WTC11 (cell line): ENCODE data around the gene CFAP99. TPM values are rescaled to one million over a fixed set of nuclear protein-coding genes. Genes with fewer than 3 reads are reported as not detected.

Experiments used
- ATAC-seq: fragments of 200-7000 bp; cut with Tn5 transposase; 2 replicates; pipeline ENCODE4 v1.10.0; 2021; ENCODE audit warnings: mild to moderate bottlenecking, moderate library complexity
- CTCF ChIA-PET: fragments of 300-600 bp; sonication (Branson Sonifier 250); formaldehyde crosslinking; loops from one replicate; lab custom pipeline; 2021; ENCODE audit warnings: antibody characterized with exemption; lab: Charles Lee
- POLR2A ChIA-PET: fragments of 350-600 bp; sonication (Branson Sonifier 250); formaldehyde crosslinking; loops from one replicate; lab custom pipeline; 2021; ENCODE audit warnings: antibody characterized with exemption; lab: Charles Lee
- DNase-seq: peaks from one replicate; pipeline ENCODE4 v3.0.0; 2021; ENCODE audit warnings: low spot score
- H3K27ac Mint-ChIP-seq: 2 replicates; pipeline ENCODE4 v1.8.0; 2021; ENCODE audit warnings: mixed read lengths
- H3K27me3 Mint-ChIP-seq: 2 replicates; pipeline ENCODE4 v1.8.0; 2021; ENCODE audit warnings: low read depth, mild to moderate bottlenecking, moderate library complexity, mixed read lengths
- H3K36me3 Mint-ChIP-seq: 2 replicates; pipeline ENCODE4 v1.8.0; 2021; ENCODE audit warnings: mixed read lengths
- H3K4me1 Mint-ChIP-seq: 2 replicates; pipeline ENCODE4 v1.8.0; 2022; ENCODE audit warnings: mixed read lengths
- H3K4me3 Mint-ChIP-seq: 2 replicates; pipeline ENCODE4 v1.8.0; 2021; ENCODE audit warnings: mild to moderate bottlenecking, moderate library complexity, mixed read lengths
- H3K9me3 Mint-ChIP-seq: 2 replicates; pipeline ENCODE4 v1.8.0; 2021; ENCODE audit warnings: mixed read lengths
- E2F1 ChIP-seq: sonication (generic); formaldehyde crosslinking; IDR thresholded peaks from 2 replicates; pipeline ENCODE4 v1.8.0; 2022; ENCODE audit warnings: mild to moderate bottlenecking, missing genetic modification reagents
- FOXK1 ChIP-seq: sonication (generic); formaldehyde crosslinking; IDR thresholded peaks from 2 replicates; pipeline ENCODE4 v1.8.0; 2022; ENCODE audit warnings: mild to moderate bottlenecking, moderate library complexity, missing genetic modification reagents
- FOXP1 ChIP-seq: sonication (generic); formaldehyde crosslinking; IDR thresholded peaks from 2 replicates; pipeline ENCODE4 v1.8.0; 2022; ENCODE audit warnings: missing genetic modification reagents, mild to moderate bottlenecking, moderate library complexity, borderline replicate concordance
- FOXP4 ChIP-seq: sonication (generic); formaldehyde crosslinking; IDR thresholded peaks from 2 replicates; pipeline ENCODE4 v1.8.0; 2022; ENCODE audit warnings: mild to moderate bottlenecking, missing genetic modification reagents
- HMGXB4 ChIP-seq: sonication (generic); formaldehyde crosslinking; IDR thresholded peaks from 2 replicates; pipeline ENCODE4 v1.8.1; 2023; ENCODE audit warnings: mild to moderate bottlenecking, moderate library complexity, missing genetic modification reagents
- KAT7 ChIP-seq: sonication (generic); formaldehyde crosslinking; IDR thresholded peaks from 2 replicates; pipeline ENCODE4 v1.8.1; 2023; ENCODE audit warnings: missing genetic modification reagents, mild to moderate bottlenecking, borderline replicate concordance
- MLX ChIP-seq: sonication (generic); formaldehyde crosslinking; IDR thresholded peaks from 2 replicates; pipeline ENCODE4 v1.8.1; 2023; ENCODE audit warnings: mild to moderate bottlenecking, missing genetic modification reagents, moderate library complexity
- PREB ChIP-seq: sonication (generic); formaldehyde crosslinking; IDR thresholded peaks from 2 replicates; pipeline ENCODE4 v1.8.1; 2022; ENCODE audit warnings: mild to moderate bottlenecking, missing genetic modification reagents, moderate library complexity, borderline replicate concordance
- PRRX2 ChIP-seq: fragments of 250-450 bp; sonication (Bioruptor Pico); IDR thresholded peaks from 2 replicates; pipeline ENCODE4 v1.8.0; 2021; ENCODE audit warnings: mild to moderate bottlenecking
- USF1 ChIP-seq: sonication (generic); formaldehyde crosslinking; IDR thresholded peaks from 2 replicates; pipeline ENCODE4 v1.8.0; 2022; ENCODE audit warnings: mild to moderate bottlenecking, missing genetic modification reagents
- USF2 ChIP-seq: sonication (generic); formaldehyde crosslinking; IDR thresholded peaks from 2 replicates; pipeline ENCODE4 v1.8.1; 2023; ENCODE audit warnings: mild to moderate bottlenecking, missing genetic modification reagents, moderate library complexity
- ZNF263 ChIP-seq: sonication (generic); formaldehyde crosslinking; IDR thresholded peaks from 2 replicates; pipeline ENCODE4 v1.8.1; 2022; ENCODE audit warnings: low read depth, mild to moderate bottlenecking, moderate library complexity, missing genetic modification reagents
- ZNF425 ChIP-seq: fragments of 250-450 bp; sonication (Bioruptor Pico); conservative IDR thresholded peaks from 2 replicates; pipeline ENCODE4 v1.9.0; 2021; ENCODE audit warnings: mild to moderate bottlenecking
- ZNF671 ChIP-seq: fragments of 250-450 bp; sonication (Bioruptor Pico); IDR thresholded peaks from 2 replicates; pipeline ENCODE4 v1.8.0; 2021; ENCODE audit warnings: mild to moderate bottlenecking
- total RNA-seq: library from RNA; stranded (reverse); gene quantifications from 3 replicates; pipeline ENCODE4 v1.2.3, GENCODE V29; 2021

Gene CFAP99
- total RNA-seq, 1 experiment from 2014 or later: not detected

- peaks cover 15% of the 10 kb centered on the region for H3K36me3 Mint-ChIP-seq
- H3K9me3 Mint-ChIP-seq: no peaks in the 10 kb centered on the region
- H3K4me3 Mint-ChIP-seq: peak overlapping the region; percentile 0; the same call in 1 of the 2 replicates
- H3K4me1 Mint-ChIP-seq: peaks cover 81% of the 10 kb centered on the region
- H3K27me3 Mint-ChIP-seq: no peaks in the 10 kb centered on the region
- peak; percentile 14; the same call in 1 of the 2 replicates for ATAC-seq
- ChIA-PET POLR2A (interaction anchor here (1.0 kb wide), 1 partner anchor 9 kb away, joined by 3 read pairs; the partner anchor contains the start of gene RNF4), CTCF (interaction anchor here (3.3 kb wide), 1 partner anchor 36 kb away, joined by 9 read pairs; no protein-coding TSS in a partner anchor)
- no peak for DNase-seq
- no peak for TF ChIP-seq ZNF671 (CRISPR knock-in tag)
- TF ChIP-seq FOXP4 (CRISPR knock-in tag): no peak
- H3K27ac Mint-ChIP-seq: peak overlapping the region; percentile 17
Observed at GRCh38 chr4:2478229-2478628, 59.5 kb downstream of the CFAP99 start.

- DNase-seq (no peak), ATAC-seq (no peak)
- Mint-ChIP-seq H3K4me3 (no peak overlapping the region), H3K27ac (peak overlapping the region; percentile 84; the same call in 1 of the 2 replicates), H3K27me3 (no peaks in the 10 kb centered on the region), H3K36me3 (peaks cover 7% of the 10 kb centered on the region), H3K4me1 (peaks cover 87% of the 10 kb centered on the region), H3K9me3 (no peaks in the 10 kb centered on the region)
- ChIA-PET POLR2A (interaction anchor here (0.6 to 0.7 kb wide), 2 partner anchors 13 to 284 kb away, joined by 3 to 5 read pairs; no protein-coding TSS in a partner anchor), CTCF (interaction anchor here (0.9 kb wide), 1 partner anchor 38 kb away, joined by 4 read pairs; no protein-coding TSS in a partner anchor)
- TF ChIP-seq ZNF425 (no peak), HMGXB4 (CRISPR knock-in tag) (no peak), FOXP1 (CRISPR knock-in tag) (no peak), PREB (CRISPR knock-in tag) (no peak), FOXK1 (CRISPR knock-in tag) (no peak), KAT7 (CRISPR knock-in tag) (no peak), PRRX2 (CRISPR knock-in tag) (no peak), MLX (no peak), USF2 (CRISPR knock-in tag) (no peak), E2F1 (CRISPR knock-in tag) (no peak), FOXP4 (CRISPR knock-in tag) (no peak), ZNF263 (CRISPR knock-in tag) (no peak), USF1 (CRISPR knock-in tag) (no peak)
Observed at GRCh38 chr4:2480649-2481048, 61.9 kb downstream of the CFAP99 start.
